Fibroblast of villous mesenchyme (primary cell): Measurements from ENCODE around the gene SYN1. TPM values are rescaled to one million over a fixed set of nuclear protein-coding genes. Genes with fewer than 3 reads are reported as not detected.
"Not testable (repeated sequence)": the region's sequence is repeated elsewhere in the genome, so short reads cannot be mapped to it uniquely, and the experiment has no call there.

Experiments
- DNase-seq: peaks from one replicate; pipeline ENCODE4 v3.0.0-alpha.2; 2010; ENCODE audit warnings: low read depth
- H3K4me3 ChIP-seq: 2 replicates; pipeline ENCODE4 v1.5.1; 2011; ENCODE audit warnings: low read depth, mild to moderate bottlenecking, low read length
- CTCF ChIP-seq: IDR thresholded peaks from 2 replicates; pipeline ENCODE4 v1.5.1; 2012; ENCODE audit warnings: low read depth, mild to moderate bottlenecking, low read length; ENCODE audit not compliant: insufficient read depth
- total RNA-seq: library from RNA; depleted of rRNA; stranded (reverse); fragments of >200 nt; gene quantifications from 2 replicates; pipeline ENCODE4 v1.2.3, GENCODE V29; 2012

The SYN1 gene
- total RNA-seq, 1 donor: not detected

GRCh38 chrX:47612418-47612817, 7.2 kb downstream of the SYN1 start:
- DNase-seq: no peak
- TF ChIP-seq CTCF: no peak

GRCh38 chrX:47611926-47612325, 7.7 kb downstream of the SYN1 start:
- H3K4me3 ChIP-seq: no peak overlapping the region
- TF ChIP-seq CTCF: no peak
- DNase-seq: no peak

More at GRCh38 chrX:47612418-47612817, 7.2 kb downstream of the SYN1 start:
- H3K4me3 ChIP-seq: no peak overlapping the region

- no peak overlapping the region for H3K4me3 ChIP-seq
- DNase-seq: peak; percentile 8
- no peak for TF ChIP-seq CTCF
These were observed 8.2 kb downstream of the SYN1 start for GRCh38 chrX:47611489-47611888.

- no peak overlapping the region for H3K4me3 ChIP-seq
- DNase-seq: no peak
- no peak for TF ChIP-seq CTCF
These were observed 9.1 kb downstream of the SYN1 start for GRCh38 chrX:47610511-47610910.

- H3K4me3 ChIP-seq: no peak overlapping the region
- no peak for DNase-seq
- no peak for TF ChIP-seq CTCF
These were observed 11.4 kb downstream of the SYN1 start for GRCh38 chrX:47608130-47608810.

GRCh38 chrX:47607091-47607490, 12.6 kb downstream of the SYN1 start:
- TF ChIP-seq CTCF: no peak
- H3K4me3 ChIP-seq: no peak overlapping the region
- peak; percentile 77 for DNase-seq

- no peak for TF ChIP-seq CTCF
- DNase-seq: no peak
These were observed 14.6 kb downstream of the SYN1 start for GRCh38 chrX:47605024-47605423.

GRCh38 chrX:47603125-47603524, 16.5 kb downstream of the SYN1 start:
- not testable (repeated sequence) for H3K4me3 ChIP-seq, DNase-seq

More at GRCh38 chrX:47605024-47605423, 14.6 kb downstream of the SYN1 start:
- no peak overlapping the region for H3K4me3 ChIP-seq
